Kasumi-1 (cell line): ENCODE results near the gene IKBKG.
"Not testable (repeated sequence)": the region's sequence is repeated elsewhere in the genome, so short reads cannot be mapped to it uniquely, and the experiment has no call there.

Source experiments
- DNase-seq, 2 experiments: peaks; one replicate each; lab custom pipeline; 2025; lab: John Stamatoyannopoulos, UW

Gene IKBKG

GRCh38 chrX:154558896-154559295 lies 11.5 kb downstream of the IKBKG start:
- DNase-seq, result not testable (repeated sequence)

GRCh38 chrX:154560326-154560725 lies 12.9 kb downstream of the IKBKG start:
- not testable (repeated sequence) for DNase-seq

GRCh38 chrX:154562295-154562694 lies 14.9 kb downstream of the IKBKG start:
- not testable (repeated sequence) for DNase-seq

- DNase-seq, result not testable (repeated sequence)
Measured at GRCh38 chrX:154570361-154570760, 22.9 kb downstream of the IKBKG start.

- not testable (repeated sequence) for DNase-seq
Measured at GRCh38 chrX:154573061-154573460, 25.6 kb downstream of the IKBKG start.

GRCh38 chrX:154575076-154575475 lies 27.7 kb downstream of the IKBKG start:
- not testable (repeated sequence) for DNase-seq

- not testable (repeated sequence) for DNase-seq
Measured at GRCh38 chrX:154582994-154583393, 35.6 kb downstream of the IKBKG start.

GRCh38 chrX:154584585-154585183 lies 37.3 kb downstream of the IKBKG start, which contains the start of gene CTAG1A:
TSS of gene CTAG1A (plus strand) at chrX:154585133. CDS start at chrX:154585207, 74 bp downstream.
- DNase-seq, result not testable (repeated sequence)

GRCh38 chrX:154590415-154590814 lies 43.0 kb downstream of the IKBKG start:
- DNase-seq, result not testable (repeated sequence)

GRCh38 chrX:154592505-154592904 lies 45.1 kb downstream of the IKBKG start:
- DNase-seq, result no peak

- no peak for DNase-seq
Measured at GRCh38 chrX:154593201-154593600, 45.8 kb downstream of the IKBKG start.

GRCh38 chrX:154594491-154594890 lies 47.1 kb downstream of the IKBKG start:
- DNase-seq, result no peak

GRCh38 chrX:154595559-154596249 lies 48.3 kb downstream of the IKBKG start:
- DNase-seq, result no peak

GRCh38 chrX:154596290-154596929 lies 49.0 kb downstream of the IKBKG start:
- peak; percentile 0 to 21 for DNase-seq

- no peak for DNase-seq
Measured at GRCh38 chrX:154597221-154597620, 49.8 kb downstream of the IKBKG start.

GRCh38 chrX:154598656-154599055 lies 51.2 kb downstream of the IKBKG start:
- no peak for DNase-seq

GRCh38 chrX:154599531-154599930 lies 52.1 kb downstream of the IKBKG start:
- DNase-seq, result no peak

GRCh38 chrX:154600759-154601374 lies 53.4 kb downstream of the IKBKG start:
- DNase-seq, result no peak

- DNase-seq, result no peak
Measured at GRCh38 chrX:154602226-154602625, 54.8 kb downstream of the IKBKG start.

- no peak for DNase-seq
Measured at GRCh38 chrX:154602766-154603437, 55.5 kb downstream of the IKBKG start.

- peak in 1 of 2 experiments; percentile 8 for DNase-seq
Measured at GRCh38 chrX:154603438-154604430, 56.3 kb downstream of the IKBKG start.
